Kidney (tissue), 14 donors: ENCODE results near the gene ITGB5. TPM values are rescaled to one million over a fixed set of nuclear protein-coding genes. Genes with fewer than 3 reads are reported as not detected.
"Not testable (repeated sequence)": the region's sequence is repeated elsewhere in the genome, so short reads cannot be mapped to it uniquely, and the experiment has no call there.

Source experiments
- DNase-seq, 5 donors: peaks; one replicate each; pipeline ENCODE4 v3.0.0-alpha.2; 2013 to 2020
- FAIRE-seq: peaks from 2 replicates; lab custom pipeline; 2012; peaks lifted over from hg19 to GRCh38; lab: Jason Lieb, UNC
- H3K27ac ChIP-seq, 2 donors: one replicate each; pipeline ENCODE4 v1.7.0; 2013; ENCODE audit warnings: low read depth in 2 of 2, low read length in 2 of 2, inconsistent platforms in 1 of 2
- H3K27me3 ChIP-seq: one replicate; pipeline ENCODE4 v1.7.1; 2013; ENCODE audit warnings: low read length, inconsistent platforms; ENCODE audit not compliant: control insufficient read depth, insufficient read depth
- H3K36me3 ChIP-seq, 3 donors: one replicate each; pipeline versions ENCODE4 v1.7.0 to v1.7.1; 2013; ENCODE audit warnings: low read length in 3 of 3, control low read depth in 1 of 3, inconsistent platforms in 1 of 3; ENCODE audit not compliant: insufficient read depth in 3 of 3, control insufficient read depth in 2 of 3
- H3K4me1 ChIP-seq, 3 donors: one replicate each; pipeline versions ENCODE4 v1.7.0 to v1.7.1; 2013; ENCODE audit warnings: low read length in 3 of 3, inconsistent platforms in 1 of 3, low read depth in 1 of 3; ENCODE audit not compliant: control insufficient read depth in 2 of 3, insufficient read depth in 2 of 3
- H3K4me3 ChIP-seq, 3 donors: one replicate each; pipeline versions ENCODE4 v1.7.0 to v1.8.1; 2013; ENCODE audit warnings: low read length in 3 of 3, control low read depth in 1 of 3, inconsistent platforms in 1 of 3
- H3K9ac ChIP-seq, 3 donors: one replicate each; pipeline versions ENCODE4 v1.7.0 to v1.7.1; 2013; ENCODE audit warnings: low read length in 3 of 3, control low read depth in 1 of 3, inconsistent platforms in 1 of 3
- H3K9me3 ChIP-seq, 3 donors: one replicate each; pipeline versions ENCODE4 v1.7.0 to v1.7.1; 2013; ENCODE audit warnings: low read length in 3 of 3, control low read depth in 1 of 3, inconsistent platforms in 1 of 3; ENCODE audit not compliant: control insufficient read depth in 2 of 3, insufficient read depth in 1 of 3
- CTCF ChIP-seq: IDR thresholded peaks from 3 replicates; pipeline ENCODE4 v1.5.1; 2012; ENCODE audit warnings: mild to moderate bottlenecking, moderate library complexity, borderline replicate concordance; ENCODE audit not compliant: insufficient read depth; ENCODE audit errors: extremely low read depth
- intact Hi-C: fragments of 100-400 bp; cut with DNase I; formaldehyde crosslinking; loops from one replicate; pipeline ENCODE4 v1.11.1; 2022
- polyA plus RNA-seq: library from polyadenylated mRNA; stranded (reverse); fragments of 350-450 nt; fragmentation: Illumina TruSeq; extraction: RNeasy Lipid Tissue Mini Kit (QIAGEN cat#74804); gene quantifications from one replicate; pipeline ENCODE4 v1.2.3, GENCODE V29; 2014; ENCODE audit warnings: low read depth, low replicate concordance; ENCODE audit not compliant: insufficient read depth
- total RNA-seq: library from RNA; stranded (reverse); fragmentation: NEBNext Ultra II Directional; extraction: Animal tissue kit (Norgen Biotek cat#: 25700); gene quantifications from one replicate; pipeline ENCODE4 v1.2.1, GENCODE V29; 2021
- donor health status: control.
- donor health status: control.
- donor health status: control.
- donor health status: control.
- donor health status: control.
- donor health status: DM: yes; HTN: yes; CAD: no.
- donor health status: Normal renal cell carcinoma (clear cell type).

The ITGB5 gene
- total and polyA plus RNA-seq, 2 donors from 2014 or later: 115 TPM

GRCh38 chr3:124751501-124751900 is 135.7 kb downstream of the ITGB5 start:
- intact Hi-C loops: no loop called here
- DNase-seq (no peak), FAIRE-seq (no peak)

GRCh38 chr3:124749877-124750276 is 137.3 kb downstream of the ITGB5 start:
- H3K9me3 ChIP-seq, H3K9ac ChIP-seq, H3K4me3 ChIP-seq, H3K27me3 ChIP-seq, intact Hi-C loops, H3K27ac ChIP-seq, DNase-seq, H3K4me1 ChIP-seq, FAIRE-seq, H3K36me3 ChIP-seq: not testable (repeated sequence)

More at GRCh38 chr3:124751501-124751900, 135.7 kb downstream of the ITGB5 start:
- Histone ChIP-seq H3K9me3 (no peaks in the 10 kb centered on the region), H3K4me1 (no peaks in the 10 kb centered on the region), H3K9ac (no peak overlapping the region), H3K36me3 (no peaks in the 10 kb centered on the region), H3K27ac (no peak overlapping the region), H3K4me3 (no peak overlapping the region), H3K27me3 (no peaks in the 10 kb centered on the region)
- no peak for TF ChIP-seq CTCF

- Histone ChIP-seq H3K27me3 (no peaks in the 10 kb centered on the region), H3K9me3 (no peaks in the 10 kb centered on the region), H3K27ac (no peak overlapping the region), H3K36me3 (peaks cover 0 to 14% (median 10%) of the 10 kb centered on the region in 3 donors), H3K4me3 (no peak overlapping the region), H3K9ac (no peak overlapping the region), H3K4me1 (no peaks in the 10 kb centered on the region)
- FAIRE-seq: no peak
- no peak for DNase-seq
- TF ChIP-seq CTCF: no peak
- intact Hi-C loops: no loop called here
Measured at GRCh38 chr3:124748560-124749198, 138.5 kb downstream of the ITGB5 start.

GRCh38 chr3:124747111-124747981 is 139.8 kb downstream of the ITGB5 start:
- intact Hi-C loops: no loop called here
- Histone ChIP-seq H3K27ac (no peak overlapping the region), H3K4me1 (no peaks in the 10 kb centered on the region), H3K36me3 (peaks cover 0 to 17% (median 10%) of the 10 kb centered on the region in 3 donors), H3K4me3 (no peak overlapping the region), H3K9ac (no peak overlapping the region), H3K9me3 (no peaks in the 10 kb centered on the region), H3K27me3 (no peaks in the 10 kb centered on the region)
- TF ChIP-seq CTCF: no peak
- DNase-seq (no peak), FAIRE-seq (no peak)
